ENCODE results near the gene CFAP74. TPM values are rescaled to one million over a fixed set of nuclear protein-coding genes. Genes with fewer than 3 reads are reported as not detected.
"Not testable (repeated sequence)": the region's sequence is repeated elsewhere in the genome, so short reads cannot be mapped to it uniquely, and the experiment has no call there.

The CFAP74 gene
- total RNA-seq, 1 experiment from 2014 or later, result not detected

- DNase-seq (ENCODE audit: low spot score), result no peak
Observed at GRCh38 chr1:1895060-1895418, 108.5 kb downstream of the CFAP74 start.

DNA sequence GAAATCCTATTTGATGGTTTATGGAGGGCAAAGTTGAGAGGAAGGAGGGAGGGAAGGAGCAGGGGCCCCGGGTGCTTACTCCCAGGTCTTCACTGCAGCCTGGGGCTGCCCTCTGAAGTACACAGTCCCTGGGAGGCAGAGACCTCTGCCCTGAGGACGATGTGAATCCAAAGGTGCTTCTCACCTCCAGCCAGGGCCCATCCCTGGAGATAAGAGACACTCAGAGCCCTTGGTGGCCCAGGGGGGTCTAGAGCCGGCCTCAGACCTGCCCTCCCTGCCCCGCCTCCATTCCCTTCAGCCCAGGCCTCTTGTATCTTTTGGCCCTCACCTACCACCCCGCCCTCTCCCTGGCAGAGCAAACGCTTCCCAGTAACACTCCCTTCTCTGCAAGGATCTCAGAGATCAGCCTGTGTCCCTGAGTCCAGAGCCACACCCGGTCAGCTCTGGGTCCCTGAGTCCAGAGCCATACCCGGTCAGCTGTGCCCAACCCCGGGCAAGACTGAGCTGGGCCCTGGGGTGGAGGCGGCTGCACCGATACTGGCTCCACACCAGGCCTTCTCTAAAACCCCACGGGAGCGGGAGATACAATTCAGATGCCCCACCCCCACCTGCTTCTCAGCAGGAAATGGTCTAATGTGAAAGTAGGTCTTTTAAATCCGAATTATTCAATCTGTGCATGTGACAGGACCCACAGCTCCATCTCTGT lies 109.1 kb downstream of the CFAP74 start:
- DNase-seq (ENCODE audit: low spot score), result no peak

GRCh38 chr1:1893997-1894353 lies 109.6 kb downstream of the CFAP74 start:
- DNase-seq (ENCODE audit: low spot score), result no peak

- DNase-seq (ENCODE audit: low spot score), result no peak
Observed at GRCh38 chr1:1893291-1893985, 110.1 kb downstream of the CFAP74 start.

DNA sequence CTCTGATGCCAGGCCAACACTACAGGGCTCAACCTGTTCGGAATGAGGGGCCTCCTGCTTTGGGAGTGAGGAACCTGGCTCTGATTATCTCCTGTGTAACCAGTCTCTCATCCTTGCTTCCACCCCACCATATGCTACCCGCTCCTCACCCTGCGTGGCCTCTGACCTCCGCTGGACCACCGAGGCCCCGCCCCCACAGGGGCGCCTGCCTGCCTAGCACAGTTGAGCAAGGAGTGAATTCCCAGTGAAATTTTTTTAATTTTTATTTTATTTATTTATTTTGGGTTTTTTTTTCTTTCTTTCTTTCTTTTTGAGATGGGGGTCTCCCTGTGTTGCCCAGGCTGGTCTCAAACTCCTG lies 110.8 kb downstream of the CFAP74 start:
- no peak for DNase-seq (ENCODE audit: low spot score)

DNA sequence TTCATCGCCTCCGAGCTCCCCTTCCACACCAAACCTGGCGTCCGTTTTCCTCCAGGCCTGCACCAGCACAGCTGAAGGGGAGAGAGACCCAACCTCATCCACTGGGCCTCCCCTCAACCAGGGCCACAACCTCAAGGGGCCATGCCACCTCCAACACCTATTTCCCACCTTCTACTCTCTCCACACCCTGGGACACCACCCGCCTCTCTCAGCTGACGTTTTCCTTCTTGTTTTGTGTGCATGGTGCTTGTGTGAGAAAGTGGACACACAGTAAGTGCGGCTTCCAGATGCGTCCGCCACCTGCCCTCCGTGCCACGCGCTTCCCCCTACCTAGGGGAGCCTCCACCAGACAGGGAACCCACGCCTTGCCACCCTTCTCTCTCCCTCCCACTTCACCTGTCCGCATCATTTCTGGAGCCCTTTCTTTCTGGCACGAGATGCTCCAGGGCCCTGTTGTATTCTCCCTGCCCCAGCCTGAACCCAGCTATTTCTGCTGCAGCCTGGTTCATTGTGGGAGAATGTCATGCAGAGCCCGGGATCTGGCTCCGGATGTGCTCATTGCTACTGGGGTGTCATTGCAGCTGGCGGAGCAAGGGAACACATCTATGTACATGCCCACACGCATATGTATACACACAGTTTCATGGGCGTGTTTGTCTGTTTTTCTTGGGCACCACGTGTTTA lies 111.4 kb downstream of the CFAP74 start:
- DNase-seq (ENCODE audit: low spot score), result no peak

DNA sequence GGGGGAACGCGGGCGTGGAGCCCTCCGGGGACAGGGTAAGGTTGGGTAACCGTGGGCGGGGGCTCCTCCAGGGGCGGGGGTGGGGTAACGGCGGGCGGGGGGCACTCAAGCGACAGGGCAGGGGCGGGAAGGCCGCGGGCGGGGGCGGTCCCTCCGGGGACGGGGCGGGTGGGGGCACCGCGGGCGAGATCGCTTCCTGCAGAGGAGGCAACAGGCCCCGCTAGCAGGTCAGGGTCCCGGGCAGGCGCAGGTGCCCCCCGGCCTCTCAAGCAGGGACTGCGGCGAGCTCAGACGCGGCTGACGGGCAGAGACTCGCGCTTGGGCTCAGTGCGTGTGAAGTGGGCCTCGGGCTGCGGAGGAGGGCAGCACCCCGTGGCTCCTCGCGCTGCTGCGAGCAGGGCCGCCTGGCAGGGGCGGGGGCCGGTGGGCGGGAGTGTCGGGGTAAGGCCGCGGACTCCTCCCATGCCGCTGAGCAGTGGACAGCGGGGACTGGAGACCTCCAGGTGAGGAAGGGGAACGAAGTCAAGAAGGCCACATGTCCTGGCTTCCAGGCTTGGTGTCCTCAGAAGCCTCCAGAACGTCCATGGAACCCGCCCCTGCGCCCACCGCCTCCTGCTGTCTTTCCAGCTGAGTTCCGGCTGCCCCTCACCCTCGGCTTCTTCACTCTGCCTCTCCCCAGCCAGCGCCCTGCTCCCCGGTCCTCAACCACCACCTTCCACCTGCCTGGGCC lies 112.1 kb downstream of the CFAP74 start:
- DNase-seq (ENCODE audit: low spot score), result no peak

DNA sequence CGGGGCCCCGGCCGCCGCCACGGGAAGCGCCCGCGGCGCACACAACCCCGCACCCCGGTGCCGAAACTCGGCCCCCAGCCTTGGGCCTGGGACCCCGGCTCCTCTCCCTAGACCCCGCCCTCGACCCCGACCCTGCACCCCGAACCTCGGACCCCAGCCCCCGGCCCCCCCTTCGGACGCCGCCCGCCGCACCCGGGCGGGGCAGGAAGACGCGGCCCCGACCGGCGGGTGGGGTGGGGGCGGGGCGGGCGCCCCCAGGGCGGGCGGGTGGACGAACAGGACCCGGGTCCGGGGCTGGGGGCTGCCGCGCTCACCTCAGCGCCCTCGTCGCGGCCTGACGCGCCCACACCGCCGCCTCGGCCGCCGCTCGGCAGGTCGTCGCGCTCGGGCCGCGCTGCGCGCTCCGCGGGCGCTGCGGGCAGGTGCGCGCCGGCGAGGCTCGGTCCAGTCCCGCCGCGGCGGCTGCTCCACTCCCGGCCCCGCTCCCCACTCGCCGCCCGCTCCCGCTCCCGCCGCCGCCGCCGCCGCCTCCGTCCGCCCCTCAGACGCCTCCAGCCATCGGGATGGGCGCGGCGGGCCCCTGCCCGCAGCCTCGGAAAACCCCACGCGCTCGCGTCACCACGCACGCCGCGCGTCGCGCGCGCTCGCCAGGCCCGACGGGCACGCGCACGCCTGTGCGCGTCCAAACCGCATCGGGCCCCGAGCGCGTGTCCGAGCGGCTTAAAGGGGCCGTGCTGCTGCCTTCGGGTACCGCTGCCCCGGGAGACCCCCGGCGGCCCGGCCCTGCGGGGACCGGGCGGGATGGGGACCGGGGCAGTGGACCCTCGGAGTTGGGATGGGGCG lies 112.9 kb downstream of the CFAP74 start, which contains the start of gene GNB1:
GNB1 (minus strand) TSS at position 582 of the 843 bp plus-strand sequence. CDS start 65,634 bp downstream, outside the sequence.
- peak; percentile 84 for DNase-seq (ENCODE audit: low spot score)

GRCh38 chr1:1889847-1890505 lies 113.6 kb downstream of the CFAP74 start:
- peak; percentile 35 for DNase-seq (ENCODE audit: low spot score)

- no peak for DNase-seq (ENCODE audit: low spot score)
Observed at GRCh38 chr1:1889090-1889750, 114.4 kb downstream of the CFAP74 start.

DNA sequence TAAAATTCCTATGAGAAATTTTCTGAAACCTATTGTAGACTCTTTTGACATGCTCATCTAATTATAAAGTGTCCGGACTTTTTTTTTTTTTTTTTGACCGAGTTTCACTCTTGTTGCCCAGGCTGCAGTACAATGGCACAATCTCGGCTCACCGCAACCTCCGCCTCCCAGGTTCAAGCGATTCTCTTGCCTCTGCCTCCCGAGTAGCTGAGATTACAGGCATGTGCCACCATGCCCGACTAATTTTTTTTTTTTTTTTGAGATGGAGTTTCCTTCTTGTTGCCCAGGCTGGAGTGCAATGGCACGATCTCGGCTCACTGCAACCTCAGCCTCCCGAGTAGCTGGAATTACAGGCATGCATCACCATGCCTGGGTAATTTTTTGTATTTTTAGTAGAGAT lies 119.7 kb downstream of the CFAP74 start:
- DNase-seq (ENCODE audit: low spot score), result not testable (repeated sequence)

- DNase-seq (ENCODE audit: low spot score), result no peak
Observed at GRCh38 chr1:1883092-1883873, 120.3 kb downstream of the CFAP74 start.

DNA sequence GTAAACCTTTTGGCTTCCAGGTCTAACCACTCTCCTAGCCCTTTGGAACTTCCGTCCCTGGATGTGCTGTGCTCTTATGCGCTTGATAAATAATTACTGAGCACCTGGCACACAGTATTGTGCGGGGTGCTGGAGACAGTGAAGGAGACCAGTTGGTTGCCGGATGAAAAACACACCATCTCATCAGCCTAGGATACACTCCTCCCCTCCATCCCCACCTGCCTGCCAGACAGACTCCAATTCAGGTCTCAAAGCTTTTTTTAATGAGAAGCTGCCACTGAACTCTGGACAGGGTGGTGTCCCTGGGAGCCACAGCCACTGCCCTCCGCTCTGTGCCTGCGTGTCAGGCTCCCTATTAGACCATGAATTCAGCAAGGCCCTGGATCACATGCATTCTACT lies 121.9 kb downstream of the CFAP74 start:
- no peak for DNase-seq (ENCODE audit: low spot score)

GRCh38 chr1:1880617-1881312 lies 122.8 kb downstream of the CFAP74 start:
- DNase-seq (ENCODE audit: low spot score), result no peak

DNA sequence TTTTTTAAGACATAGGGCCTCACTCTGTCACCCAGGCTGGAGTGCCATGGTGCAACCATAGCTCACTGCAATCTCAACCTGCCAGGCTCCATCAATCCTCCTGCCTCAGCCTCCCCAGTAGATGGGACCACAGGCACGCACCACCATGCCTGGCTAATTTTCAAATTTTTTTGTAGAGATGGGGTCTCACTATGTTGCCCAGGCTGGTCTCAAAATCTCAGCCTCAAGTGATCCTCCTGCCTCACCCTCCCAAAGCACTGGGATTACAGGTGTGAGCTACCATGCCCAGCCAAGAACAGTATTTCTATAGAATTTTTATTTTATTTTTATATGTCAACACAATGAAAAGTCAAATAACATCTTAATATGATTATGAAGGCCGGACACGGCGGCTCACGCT lies 123.6 kb downstream of the CFAP74 start:
- DNase-seq (ENCODE audit: low spot score), result no peak

GRCh38 chr1:1877865-1878436 lies 125.6 kb downstream of the CFAP74 start:
- no peak for DNase-seq (ENCODE audit: low spot score)

- no peak for DNase-seq (ENCODE audit: low spot score)
Observed at GRCh38 chr1:1876335-1876930, 127.2 kb downstream of the CFAP74 start.

GRCh38 chr1:1875932-1876331 lies 127.7 kb downstream of the CFAP74 start:
- no peak for DNase-seq (ENCODE audit: low spot score)

Data from HT-29 (cell line).